Hematopoietic multipotent progenitor cell treated with erythropoietin and hydrocortisone succinate and interleukin-3 and kit ligand, for 15 days (in vitro differentiated cells): ENCODE measurements around the gene NGEF.

Source experiments
- DNase-seq: peaks from one replicate; pipeline ENCODE4 v3.0.0-alpha.2; 2015; ENCODE audit warnings: low spot score

Gene NGEF

GRCh38 chr2:232898592-232899543 is 114.2 kb downstream of the NGEF start:
- no peak for DNase-seq

GRCh38 chr2:232897598-232898408 is 115.3 kb downstream of the NGEF start:
- no peak for DNase-seq

- no peak for DNase-seq
Measured at GRCh38 chr2:232896720-232897597, 116.1 kb downstream of the NGEF start.

- no peak for DNase-seq
Measured at GRCh38 chr2:232896111-232896510, 116.9 kb downstream of the NGEF start.

GRCh38 chr2:232894746-232895145 is 118.3 kb downstream of the NGEF start:
- DNase-seq: no peak

GRCh38 chr2:232894251-232894650 is 118.8 kb downstream of the NGEF start:
- no peak for DNase-seq

GRCh38 chr2:232893834-232894233 is 119.2 kb downstream of the NGEF start:
- no peak for DNase-seq

GRCh38 chr2:232892843-232893242 is 120.2 kb downstream of the NGEF start:
- DNase-seq: no peak

- no peak for DNase-seq
Measured at GRCh38 chr2:232892221-232892620, 120.8 kb downstream of the NGEF start.

GRCh38 chr2:232891621-232892071 is 121.4 kb downstream of the NGEF start:
- no peak for DNase-seq

- DNase-seq: no peak
Measured at GRCh38 chr2:232890896-232891601, 122.0 kb downstream of the NGEF start.

GRCh38 chr2:232890536-232890895 is 122.5 kb downstream of the NGEF start:
- no peak for DNase-seq

- DNase-seq: no peak
Measured at GRCh38 chr2:232889876-232890401, 123.1 kb downstream of the NGEF start.

- no peak for DNase-seq
Measured at GRCh38 chr2:232888839-232889529, 124.1 kb downstream of the NGEF start.

- no peak for DNase-seq
Measured at GRCh38 chr2:232888099-232888836, 124.8 kb downstream of the NGEF start.

GRCh38 chr2:232887171-232887850 is 125.7 kb downstream of the NGEF start:
- no peak for DNase-seq

GRCh38 chr2:232886632-232887031 is 126.4 kb downstream of the NGEF start:
- no peak for DNase-seq

- no peak for DNase-seq
Measured at GRCh38 chr2:232886176-232886575, 126.9 kb downstream of the NGEF start.
